ENCODE results near the gene BTBD17. TPM values are rescaled to one million over a fixed set of nuclear protein-coding genes. Genes with fewer than 3 reads are reported as not detected.

Gene BTBD17
- total RNA-seq, 1 experiment from 2014 or later: not detected

DNA sequence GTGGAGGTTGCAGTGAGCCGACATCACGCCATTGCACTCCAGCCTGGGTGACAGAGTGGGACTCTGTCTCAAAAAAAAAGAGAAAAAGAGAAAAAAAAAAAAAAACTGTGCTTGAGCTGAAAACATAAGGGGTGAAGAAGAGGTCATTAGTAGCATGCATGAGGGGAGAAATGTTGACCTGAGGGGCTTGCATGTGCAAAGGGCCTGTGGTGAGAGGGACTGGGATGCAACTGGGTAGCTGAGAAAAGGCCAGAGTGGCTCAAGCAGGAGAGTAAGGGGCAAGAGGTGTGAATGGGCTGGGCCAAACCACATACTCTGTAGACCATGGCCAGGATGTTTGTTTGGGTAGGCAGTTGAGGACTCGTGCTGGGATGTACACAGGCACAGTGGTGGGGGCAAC, 32.3 kb downstream of the BTBD17 start:
- H3K4me3 Mint-ChIP-seq (ENCODE audit: low read depth, unreplicated experiment): no peak overlapping the region
- H3K27me3 Mint-ChIP-seq (ENCODE audit: unreplicated experiment): peaks cover 73% of the 10 kb centered on the region
- H3K9me3 Mint-ChIP-seq (ENCODE audit: low read depth, unreplicated experiment): no peaks in the 10 kb centered on the region
- BruUV-seq (replicated peaks): no TSS peak
- intact Hi-C loops (cut with micrococcal nuclease; ENCODE audit: unreplicated experiment): no loop called here
- no peak for DNase-seq
- no peaks in the 10 kb centered on the region for H3K4me1 Mint-ChIP-seq (ENCODE audit: low read depth, unreplicated experiment)
- TF ChIP-seq CTCF (IDR thresholded peaks at IDR 0.05; ENCODE audit: unreplicated experiment): no peak
- H3K27ac Mint-ChIP-seq (ENCODE audit: unreplicated experiment): no peak overlapping the region
- CTCF ChIA-PET: no interaction called here
- H3K36me3 Mint-ChIP-seq (ENCODE audit: insufficient read depth, unreplicated experiment): no peaks in the 10 kb centered on the region

GRCh38 chr17:74328487-74328886, 33.2 kb downstream of the BTBD17 start:
- H3K36me3 Mint-ChIP-seq (ENCODE audit: insufficient read depth, unreplicated experiment): no peaks in the 10 kb centered on the region
- H3K4me3 Mint-ChIP-seq (ENCODE audit: low read depth, unreplicated experiment): no peak overlapping the region
- H3K9me3 Mint-ChIP-seq (ENCODE audit: low read depth, unreplicated experiment): no peaks in the 10 kb centered on the region
- intact Hi-C loops (cut with micrococcal nuclease; ENCODE audit: unreplicated experiment): no loop called here
- H3K27me3 Mint-ChIP-seq (ENCODE audit: unreplicated experiment): peaks cover 69% of the 10 kb centered on the region
- no peaks in the 10 kb centered on the region for H3K4me1 Mint-ChIP-seq (ENCODE audit: low read depth, unreplicated experiment)
- CTCF ChIA-PET: no interaction called here
- DNase-seq: no peak
- BruUV-seq (replicated peaks): no TSS peak
- H3K27ac Mint-ChIP-seq (ENCODE audit: unreplicated experiment): no peak overlapping the region
- no peak for TF ChIP-seq CTCF (IDR thresholded peaks at IDR 0.05; ENCODE audit: unreplicated experiment)

- H3K36me3 Mint-ChIP-seq (ENCODE audit: insufficient read depth, unreplicated experiment): no peaks in the 10 kb centered on the region
- no peak for DNase-seq
- intact Hi-C loops (cut with micrococcal nuclease; ENCODE audit: unreplicated experiment): no loop called here
- H3K27ac Mint-ChIP-seq (ENCODE audit: unreplicated experiment): no peak overlapping the region
- BruUV-seq (replicated peaks): no TSS peak
- no peak for TF ChIP-seq CTCF (IDR thresholded peaks at IDR 0.05; ENCODE audit: unreplicated experiment)
- peaks cover 70% of the 10 kb centered on the region for H3K27me3 Mint-ChIP-seq (ENCODE audit: unreplicated experiment)
- no peaks in the 10 kb centered on the region for H3K4me1 Mint-ChIP-seq (ENCODE audit: low read depth, unreplicated experiment)
- H3K9me3 Mint-ChIP-seq (ENCODE audit: low read depth, unreplicated experiment): no peaks in the 10 kb centered on the region
- CTCF ChIA-PET: no interaction called here
- H3K4me3 Mint-ChIP-seq (ENCODE audit: low read depth, unreplicated experiment): no peak overlapping the region
Observed at GRCh38 chr17:74326506-74326905, 35.2 kb downstream of the BTBD17 start.

- Mint-ChIP-seq H3K4me1 (ENCODE audit: low read depth, unreplicated experiment) (no peaks in the 10 kb centered on the region), H3K27ac (ENCODE audit: unreplicated experiment) (no peak within 1 kb of the TSS), H3K4me3 (ENCODE audit: low read depth, unreplicated experiment) (no peak within 1 kb of the TSS), H3K27me3 (ENCODE audit: unreplicated experiment) (peaks cover 70% of the 10 kb centered on the region), H3K36me3 (ENCODE audit: insufficient read depth, unreplicated experiment) (no peaks in the 10 kb centered on the region), H3K9me3 (ENCODE audit: low read depth, unreplicated experiment) (no peaks in the 10 kb centered on the region)
- CTCF ChIA-PET: no interaction called here
- no TSS peak for BruUV-seq (replicated peaks)
- intact Hi-C loops (cut with micrococcal nuclease; ENCODE audit: unreplicated experiment): no loop called here
- no peak for DNase-seq
- TF ChIP-seq CTCF (IDR thresholded peaks at IDR 0.05; ENCODE audit: unreplicated experiment): no peak
Observed at GRCh38 chr17:74325743-74326379, 35.8 kb downstream of the BTBD17 start, which contains the start of gene KIF19. Gene KIF19 (plus strand): TSS chr17:74326226. CDS start chr17:74326350, 124 bp downstream.

Measured in Calu3 (cell line).